Testis (tissue), 2 donors: ENCODE measurements around the gene BICC1.

Experiments
- POLR2A ChIP-seq: fragments of 450-650 bp; IDR thresholded peaks from one replicate; pipeline ENCODE4 v1.6.1; 2017; ENCODE audit warnings: antibody characterized with exemption, mild to moderate bottlenecking, moderate library complexity
- TF ChIP-seq, protein P1 (sequence below), 3 experiments: fragments of 450-650 bp in 2 of 3; fragments of 200-600 bp in 1 of 3; sonication (generic) in 1 of 3; IDR thresholded peaks; one replicate each; pipeline ENCODE4 v1.5.1; 2016 to 2019; ENCODE audit warnings: antibody characterized with exemption in 3 of 3, mild to moderate bottlenecking in 2 of 3, moderate library complexity in 1 of 3

DNA sequence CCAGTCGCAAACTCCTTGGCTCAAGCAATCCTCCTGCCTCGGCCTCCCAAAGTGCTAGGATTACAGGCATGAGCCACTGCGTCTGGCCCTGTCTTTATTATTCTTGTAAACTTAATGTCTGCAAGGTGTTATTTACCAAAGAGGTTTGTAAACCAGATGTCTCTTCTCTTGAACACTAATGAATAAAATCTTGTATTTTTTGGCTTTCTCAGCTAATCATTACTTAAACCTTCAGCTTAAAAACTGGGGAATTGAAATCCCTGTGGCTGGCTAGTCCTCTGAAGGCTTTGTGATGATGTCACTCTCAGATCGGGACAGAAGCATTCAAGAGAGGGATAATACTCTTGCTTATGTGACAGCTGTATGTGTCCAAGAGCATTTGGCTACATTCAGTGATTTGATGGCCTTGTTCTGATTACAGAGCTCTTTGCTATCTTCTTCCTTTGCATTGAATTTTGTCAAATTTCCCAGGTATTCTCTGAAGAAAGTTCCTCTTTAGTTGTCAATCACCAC is 130.3 kb downstream of the BICC1 start:
- TF ChIP-seq, protein P1, sequence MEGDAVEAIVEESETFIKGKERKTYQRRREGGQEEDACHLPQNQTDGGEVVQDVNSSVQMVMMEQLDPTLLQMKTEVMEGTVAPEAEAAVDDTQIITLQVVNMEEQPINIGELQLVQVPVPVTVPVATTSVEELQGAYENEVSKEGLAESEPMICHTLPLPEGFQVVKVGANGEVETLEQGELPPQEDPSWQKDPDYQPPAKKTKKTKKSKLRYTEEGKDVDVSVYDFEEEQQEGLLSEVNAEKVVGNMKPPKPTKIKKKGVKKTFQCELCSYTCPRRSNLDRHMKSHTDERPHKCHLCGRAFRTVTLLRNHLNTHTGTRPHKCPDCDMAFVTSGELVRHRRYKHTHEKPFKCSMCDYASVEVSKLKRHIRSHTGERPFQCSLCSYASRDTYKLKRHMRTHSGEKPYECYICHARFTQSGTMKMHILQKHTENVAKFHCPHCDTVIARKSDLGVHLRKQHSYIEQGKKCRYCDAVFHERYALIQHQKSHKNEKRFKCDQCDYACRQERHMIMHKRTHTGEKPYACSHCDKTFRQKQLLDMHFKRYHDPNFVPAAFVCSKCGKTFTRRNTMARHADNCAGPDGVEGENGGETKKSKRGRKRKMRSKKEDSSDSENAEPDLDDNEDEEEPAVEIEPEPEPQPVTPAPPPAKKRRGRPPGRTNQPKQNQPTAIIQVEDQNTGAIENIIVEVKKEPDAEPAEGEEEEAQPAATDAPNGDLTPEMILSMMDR (IDR thresholded peaks at IDR 0.05), result no peak
- TF ChIP-seq POLR2A, result no peak
